Measurements from ENCODE around the gene AIMP2. TPM values are rescaled to one million over a fixed set of nuclear protein-coding genes. Genes with fewer than 3 reads are reported as not detected.
"Not testable (repeated sequence)": the region's sequence is repeated elsewhere in the genome, so short reads cannot be mapped to it uniquely, and the experiment has no call there.

The AIMP2 gene
- total RNA-seq, result 10 to 100 TPM; 34.4 to 35.4 TPM

GRCh38 chr7:6008668-6009611 is at the start of gene AIMP2, which contains the start of gene PMS2:
TSS of gene AIMP2 (plus strand) at chr7:6009272. CDS start at chr7:6009364, 92 bp downstream.
TSS of gene PMS2 (minus strand) at chr7:6009049. CDS start at chr7:6009019, 30 bp downstream.
- H3K9me3 ChIP-seq, result no peaks in the 10 kb centered on the region
- H3K27me3 ChIP-seq (replicated peaks; ENCODE audit: insufficient read depth), result no peaks in the 10 kb centered on the region
- H3K4me3 ChIP-seq, result peak within 1 kb of the TSS; percentile 53 to 67
- H3K27ac ChIP-seq, result peak within 1 kb of the TSS; percentile 85 to 88
- TF ChIP-seq POLR2A (IDR thresholded peaks at IDR 0.05) (peak; percentile 79), POLR2AphosphoS5 (IDR thresholded peaks at IDR 0.05) (peak; percentile 93)
- TF ChIP-seq, protein P1, sequence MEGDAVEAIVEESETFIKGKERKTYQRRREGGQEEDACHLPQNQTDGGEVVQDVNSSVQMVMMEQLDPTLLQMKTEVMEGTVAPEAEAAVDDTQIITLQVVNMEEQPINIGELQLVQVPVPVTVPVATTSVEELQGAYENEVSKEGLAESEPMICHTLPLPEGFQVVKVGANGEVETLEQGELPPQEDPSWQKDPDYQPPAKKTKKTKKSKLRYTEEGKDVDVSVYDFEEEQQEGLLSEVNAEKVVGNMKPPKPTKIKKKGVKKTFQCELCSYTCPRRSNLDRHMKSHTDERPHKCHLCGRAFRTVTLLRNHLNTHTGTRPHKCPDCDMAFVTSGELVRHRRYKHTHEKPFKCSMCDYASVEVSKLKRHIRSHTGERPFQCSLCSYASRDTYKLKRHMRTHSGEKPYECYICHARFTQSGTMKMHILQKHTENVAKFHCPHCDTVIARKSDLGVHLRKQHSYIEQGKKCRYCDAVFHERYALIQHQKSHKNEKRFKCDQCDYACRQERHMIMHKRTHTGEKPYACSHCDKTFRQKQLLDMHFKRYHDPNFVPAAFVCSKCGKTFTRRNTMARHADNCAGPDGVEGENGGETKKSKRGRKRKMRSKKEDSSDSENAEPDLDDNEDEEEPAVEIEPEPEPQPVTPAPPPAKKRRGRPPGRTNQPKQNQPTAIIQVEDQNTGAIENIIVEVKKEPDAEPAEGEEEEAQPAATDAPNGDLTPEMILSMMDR (IDR thresholded peaks at IDR 0.05), result peak in 2 of 4 experiments; percentile 18 to 31
- H3K4me1 ChIP-seq (replicated peaks), result no peaks in the 10 kb centered on the region
- intact Hi-C loops (cut with DNase I), result no loop called here
- under 1% methylated on average over 47 of the region's 84 CpGs for WGBS
- no peaks in the 10 kb centered on the region for H3K36me3 ChIP-seq
- peak; percentile 98 for DNase-seq (ENCODE audit: low spot score)

GRCh38 chr7:5963205-5963604 is 45.9 kb upstream of the AIMP2 start:
- intact Hi-C loops (cut with DNase I); DNase-seq (ENCODE audit: low spot score); H3K36me3 ChIP-seq; H3K9me3 ChIP-seq; H3K4me1 ChIP-seq (replicated peaks); H3K27ac ChIP-seq; H3K4me3 ChIP-seq; H3K27me3 ChIP-seq (replicated peaks; ENCODE audit: insufficient read depth): not testable (repeated sequence)
- WGBS, result no CpG with 5 or more reads among the region's 13 CpGs

- DNase-seq (ENCODE audit: low spot score); H3K36me3 ChIP-seq; intact Hi-C loops (cut with DNase I); H3K4me1 ChIP-seq (replicated peaks); H3K9me3 ChIP-seq; H3K4me3 ChIP-seq; H3K27me3 ChIP-seq (replicated peaks; ENCODE audit: insufficient read depth); H3K27ac ChIP-seq: not testable (repeated sequence)
- WGBS, result 93% methylated on average over 4 of the region's 7 CpGs
These were observed 45.3 kb upstream of the AIMP2 start for GRCh38 chr7:5963810-5964209.

DNA sequence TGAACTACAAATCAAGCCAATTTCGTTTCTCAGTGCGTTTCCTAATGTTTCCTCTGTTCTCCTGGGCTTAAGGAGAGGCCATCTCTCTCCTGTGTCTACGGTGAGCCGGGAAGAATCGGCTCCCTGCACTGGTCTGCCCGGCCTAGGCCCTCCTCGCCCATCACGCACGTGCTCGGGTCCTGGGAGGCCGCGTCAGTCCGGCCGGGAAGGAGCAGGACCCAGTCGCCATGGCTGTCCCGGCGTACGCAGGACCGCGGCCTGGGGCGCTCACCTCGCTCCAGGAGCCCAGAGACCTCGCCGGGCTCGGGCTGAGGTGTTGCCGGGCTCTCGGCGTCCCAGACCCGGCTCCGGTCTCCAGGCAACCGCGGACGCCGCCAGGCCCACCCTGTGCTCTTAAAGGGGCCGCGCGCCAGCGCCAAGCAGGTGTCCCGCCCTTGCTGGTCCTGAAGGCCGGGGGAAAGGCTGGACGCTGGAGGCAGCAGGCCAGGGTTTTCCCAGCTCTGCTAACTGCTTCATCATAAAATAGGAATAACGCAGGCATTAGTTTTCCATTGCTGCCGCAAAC is 38.6 kb upstream of the AIMP2 start, which contains the start of gene RSPH10B:
TSS of gene RSPH10B (minus strand) at position 343 of the 565 bp plus-strand sequence. CDS start 3,573 bp downstream, outside the sequence.
- WGBS, result no CpG with 5 or more reads among the region's 43 CpGs
- intact Hi-C loops (cut with DNase I); H3K27me3 ChIP-seq (replicated peaks; ENCODE audit: insufficient read depth); H3K27ac ChIP-seq; H3K4me1 ChIP-seq (replicated peaks); H3K9me3 ChIP-seq; DNase-seq (ENCODE audit: low spot score); H3K36me3 ChIP-seq; H3K4me3 ChIP-seq: not testable (repeated sequence)

DNA sequence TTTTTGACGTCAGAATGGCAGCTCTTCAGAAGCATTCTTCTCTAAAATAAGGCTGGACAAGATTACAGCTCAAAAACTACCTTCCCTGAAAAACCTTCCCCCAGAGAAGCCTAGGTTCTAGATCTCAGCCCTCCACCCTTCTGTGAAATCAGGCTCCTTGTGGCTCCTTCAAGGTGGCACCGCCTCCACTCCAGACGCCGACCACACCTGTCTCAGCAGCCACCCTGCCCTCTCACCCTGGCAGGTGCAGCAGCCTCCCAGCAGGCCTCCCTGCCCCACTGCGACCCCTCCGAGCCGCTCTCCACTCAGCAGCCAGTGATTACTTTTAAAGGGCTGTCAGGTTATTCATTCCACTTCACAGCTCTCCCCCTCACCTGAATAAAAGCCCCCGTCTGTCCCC is 35.5 kb upstream of the AIMP2 start:
- no CpG with 5 or more reads among the region's 8 CpGs for WGBS
- DNase-seq (ENCODE audit: low spot score); H3K36me3 ChIP-seq; H3K4me1 ChIP-seq (replicated peaks); intact Hi-C loops (cut with DNase I); H3K4me3 ChIP-seq; H3K9me3 ChIP-seq; H3K27me3 ChIP-seq (replicated peaks; ENCODE audit: insufficient read depth); H3K27ac ChIP-seq: not testable (repeated sequence)

DNA sequence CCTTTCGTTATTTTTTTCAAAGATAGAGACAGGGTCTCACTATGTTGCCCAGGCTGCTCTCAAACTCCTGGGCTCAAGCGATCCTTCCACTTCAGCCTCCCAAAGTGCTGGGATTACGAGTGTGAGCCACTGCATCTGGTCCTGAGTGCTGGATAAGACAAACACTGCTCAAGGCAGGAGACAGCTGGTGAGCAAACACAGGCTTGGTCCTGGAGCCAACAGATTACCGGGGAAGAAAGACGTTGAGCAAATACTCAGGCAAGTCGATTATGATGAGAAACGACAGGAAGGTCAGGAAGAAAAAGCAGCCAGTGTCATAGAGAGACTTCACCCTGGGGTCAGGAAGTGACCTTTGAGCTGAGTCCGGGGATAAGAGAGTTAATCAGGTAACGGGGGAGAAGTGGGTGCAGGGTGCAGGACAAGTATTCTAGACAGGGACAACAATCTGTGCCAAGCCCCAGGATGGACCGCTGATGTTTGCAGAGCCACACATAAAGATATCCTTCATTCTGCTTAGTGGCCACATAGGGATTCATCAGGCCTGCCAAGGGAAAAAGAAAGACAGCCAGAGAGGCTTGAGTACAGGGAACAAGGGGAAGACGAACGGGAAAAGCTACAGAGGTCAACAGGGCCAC is 29.3 kb upstream of the AIMP2 start:
- H3K27me3 ChIP-seq (replicated peaks; ENCODE audit: insufficient read depth); H3K27ac ChIP-seq; H3K4me3 ChIP-seq; intact Hi-C loops (cut with DNase I); H3K4me1 ChIP-seq (replicated peaks); H3K36me3 ChIP-seq; DNase-seq (ENCODE audit: low spot score); H3K9me3 ChIP-seq: not testable (repeated sequence)
- 89% methylated on average over 2 of the region's 12 CpGs for WGBS

GRCh38 chr7:5987061-5987460 is 22.0 kb upstream of the AIMP2 start:
- DNase-seq (ENCODE audit: low spot score); H3K36me3 ChIP-seq; intact Hi-C loops (cut with DNase I): not testable (repeated sequence)

More at GRCh38 chr7:5987061-5987460, 22.0 kb upstream of the AIMP2 start:
- H3K9me3 ChIP-seq; H3K4me1 ChIP-seq (replicated peaks); H3K27ac ChIP-seq; H3K27me3 ChIP-seq (replicated peaks; ENCODE audit: insufficient read depth); H3K4me3 ChIP-seq: not testable (repeated sequence)
- WGBS, result 94% methylated on average over 15 of the region's 15 CpGs

All from prostate gland (tissue), 2 donors.